NCI-H526 (cell line): Measurements from ENCODE around the gene DPP6.
A peak's percentile ranks its signal among the peaks of the same experiment; 100 is the strongest.
"Not testable (repeated sequence)": the region's sequence is repeated elsewhere in the genome, so short reads cannot be mapped to it uniquely, and the experiment has no call there.

Source experiments
- DNase-seq, 2 experiments: peaks; one replicate each; lab custom pipeline; 2025; lab: John Stamatoyannopoulos, UW

Gene DPP6

GRCh38 chr7:154051643-154052529 lies at the start of gene DPP6:
TSS of gene DPP6 (plus strand) at chr7:154052398.
- DNase-seq, result not testable (repeated sequence)

- not testable (repeated sequence) for DNase-seq
These were observed 42.7 kb upstream of the DPP6 start for GRCh38 chr7:154009423-154009911.

GRCh38 chr7:154010726-154011568 lies 41.3 kb upstream of the DPP6 start:
- not testable (repeated sequence) for DNase-seq

- not testable (repeated sequence) for DNase-seq
These were observed 39.4 kb upstream of the DPP6 start for GRCh38 chr7:154012800-154013199.

- not testable (repeated sequence) for DNase-seq
These were observed 36.6 kb upstream of the DPP6 start for GRCh38 chr7:154015636-154016035.

GRCh38 chr7:154018354-154018753 lies 33.8 kb upstream of the DPP6 start:
- DNase-seq, result not testable (repeated sequence)

- DNase-seq, result not testable (repeated sequence)
These were observed 24.4 kb upstream of the DPP6 start for GRCh38 chr7:154027805-154028204.

- not testable (repeated sequence) for DNase-seq
These were observed 21.6 kb upstream of the DPP6 start for GRCh38 chr7:154030476-154031080.

GRCh38 chr7:154039466-154040165 lies 12.6 kb upstream of the DPP6 start:
- not testable (repeated sequence) for DNase-seq

GRCh38 chr7:154050394-154050793 lies 1.8 kb upstream of the DPP6 start:
- not testable (repeated sequence) for DNase-seq

- DNase-seq, result not testable (repeated sequence)
These were observed 1.1 kb upstream of the DPP6 start for GRCh38 chr7:154051006-154051642.

GRCh38 chr7:154052530-154053252 lies 493 bp downstream of the DPP6 start:
- not testable (repeated sequence) for DNase-seq

- not testable (repeated sequence) for DNase-seq
These were observed 1.5 kb downstream of the DPP6 start for GRCh38 chr7:154053466-154054312.

- DNase-seq, result not testable (repeated sequence)
These were observed 2.5 kb downstream of the DPP6 start for GRCh38 chr7:154054664-154055063.

- DNase-seq, result not testable (repeated sequence)
These were observed 3.4 kb downstream of the DPP6 start for GRCh38 chr7:154055491-154056106.

GRCh38 chr7:154058783-154059182 lies 6.6 kb downstream of the DPP6 start:
- DNase-seq, result not testable (repeated sequence)

- not testable (repeated sequence) for DNase-seq
These were observed 8.4 kb downstream of the DPP6 start for GRCh38 chr7:154060551-154060950.

GRCh38 chr7:154071833-154072232 lies 19.6 kb downstream of the DPP6 start:
- DNase-seq, result peak; percentile 18 to 50
